ENCODE measurements around the gene RAB27B. TPM values are rescaled to one million over a fixed set of nuclear protein-coding genes. Genes with fewer than 3 reads are reported as not detected.

RAB27B gene
- total and polyA plus RNA-seq, 2 of the 8 experiments (the other 6 are each of a cell fraction or from before 2014, with no cell fraction given): 0.05 to 0.60 TPM

GRCh38 chr18:54918060-54918459 lies 89.8 kb downstream of the RAB27B start (continued):
- TF ChIP-seq KDM4A (IDR thresholded peaks at IDR 0.05; ENCODE audit: low read depth, low read length, severe bottlenecking) (no peak), RXRA (IDR thresholded peaks at IDR 0.05; ENCODE audit: insufficient read depth, low read depth, low read length) (no peak), RBBP5 (IDR thresholded peaks at IDR 0.05; ENCODE audit: borderline replicate concordance, low read depth, low read length) (no peak), SUZ12 (IDR thresholded peaks at IDR 0.05; ENCODE audit: low read length) (no peak), BCL11A (IDR thresholded peaks at IDR 0.05; ENCODE audit: low read depth in 2 of 2, low read length in 2 of 2) (no peak)
